Cardiac muscle cell (in vitro differentiated cells and primary cell): ENCODE results near the gene CAPN15. TPM values are rescaled to one million over a fixed set of nuclear protein-coding genes. Genes with fewer than 3 reads are reported as not detected.
A peak's percentile ranks its signal among the peaks of the same experiment; 100 is the strongest.

Experiments
- DNase-seq, 2 donors: peaks; one replicate each; pipeline versions ENCODE4 v3.0.0 to v3.0.0-alpha.2; 2010 to 2017; ENCODE audit warnings: low read depth in 1 of 2, low spot score in 1 of 2
- H3K27ac ChIP-seq: fragments of 200-600 bp; sonication (generic); 2 replicates; pipeline ENCODE4 v1.5.1; 2016
- H3K27me3 ChIP-seq: fragments of 200-600 bp; sonication (generic); 2 replicates; pipeline ENCODE4 v1.6.0; 2016; ENCODE audit warnings: control low read depth
- H3K36me3 ChIP-seq: fragments of 200-600 bp; sonication (generic); 2 replicates; pipeline ENCODE4 v1.5.1; 2016; ENCODE audit warnings: control low read depth
- H3K4me1 ChIP-seq: fragments of 200-600 bp; sonication (generic); 2 replicates; pipeline ENCODE4 v1.8.1; 2017; ENCODE audit warnings: low read depth, mild to moderate bottlenecking, mixed run types
- H3K4me3 ChIP-seq: fragments of 200-600 bp; sonication (generic); 2 replicates; pipeline ENCODE4 v1.5.1; 2016; ENCODE audit warnings: mild to moderate bottlenecking
- H3K9me3 ChIP-seq: fragments of 200-600 bp; sonication (generic); 2 replicates; pipeline ENCODE4 v1.5.1; 2017; ENCODE audit warnings: low read depth, mild to moderate bottlenecking, control low read depth
- polyA plus RNA-seq: library from polyadenylated mRNA; unstranded; fragments of >200 nt; fragmentation: Nextera tagmentation; extraction: Ambion mirVana; gene quantifications from 2 replicates; pipeline ENCODE4 v1.2.1, GENCODE V29; 2016
- total RNA-seq: library from RNA; depleted of rRNA; stranded (reverse); fragments of >200 nt; gene quantifications from 2 replicates; pipeline ENCODE4 v1.2.3, GENCODE V29; 2016
- TF ChIP-seq, protein P1 (sequence below): IDR thresholded peaks from 2 replicates; pipeline ENCODE4 v1.5.1; 2012; ENCODE audit warnings: low read depth, mild to moderate bottlenecking, low read length

Gene CAPN15
- total and polyA plus RNA-seq, 2 experiments from 2014 or later, result 38.1 to 63.3 TPM

DNA sequence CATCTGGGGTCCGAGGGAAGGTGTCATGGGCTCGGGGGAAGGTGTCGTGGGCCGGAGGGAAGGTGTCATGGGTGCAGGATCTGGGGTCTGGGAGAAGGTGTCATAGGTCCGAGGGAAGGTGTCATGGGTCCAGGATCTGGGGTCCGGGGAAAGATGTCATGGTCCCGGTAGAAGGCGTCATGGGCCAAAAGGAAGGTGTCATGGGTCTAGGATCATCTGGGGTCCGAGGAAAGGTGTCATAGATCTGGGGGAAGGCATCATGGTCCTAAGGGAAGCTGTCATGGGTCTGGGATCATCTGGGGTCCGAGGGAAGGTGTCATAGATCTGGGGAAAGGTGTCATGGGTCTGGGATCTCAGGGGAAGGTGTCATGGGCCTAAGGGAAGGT, 63.3 kb downstream of the CAPN15 start:
- H3K36me3 ChIP-seq, result no peaks in the 10 kb centered on the region
- no peaks in the 10 kb centered on the region for H3K9me3 ChIP-seq
- no peak overlapping the region for H3K27ac ChIP-seq
- peak overlapping the region; percentile 78 for H3K4me3 ChIP-seq
- no peaks in the 10 kb centered on the region for H3K27me3 ChIP-seq
- H3K4me1 ChIP-seq, result peaks cover 13% of the 10 kb centered on the region
- DNase-seq, result no peak
- TF ChIP-seq, protein P1, sequence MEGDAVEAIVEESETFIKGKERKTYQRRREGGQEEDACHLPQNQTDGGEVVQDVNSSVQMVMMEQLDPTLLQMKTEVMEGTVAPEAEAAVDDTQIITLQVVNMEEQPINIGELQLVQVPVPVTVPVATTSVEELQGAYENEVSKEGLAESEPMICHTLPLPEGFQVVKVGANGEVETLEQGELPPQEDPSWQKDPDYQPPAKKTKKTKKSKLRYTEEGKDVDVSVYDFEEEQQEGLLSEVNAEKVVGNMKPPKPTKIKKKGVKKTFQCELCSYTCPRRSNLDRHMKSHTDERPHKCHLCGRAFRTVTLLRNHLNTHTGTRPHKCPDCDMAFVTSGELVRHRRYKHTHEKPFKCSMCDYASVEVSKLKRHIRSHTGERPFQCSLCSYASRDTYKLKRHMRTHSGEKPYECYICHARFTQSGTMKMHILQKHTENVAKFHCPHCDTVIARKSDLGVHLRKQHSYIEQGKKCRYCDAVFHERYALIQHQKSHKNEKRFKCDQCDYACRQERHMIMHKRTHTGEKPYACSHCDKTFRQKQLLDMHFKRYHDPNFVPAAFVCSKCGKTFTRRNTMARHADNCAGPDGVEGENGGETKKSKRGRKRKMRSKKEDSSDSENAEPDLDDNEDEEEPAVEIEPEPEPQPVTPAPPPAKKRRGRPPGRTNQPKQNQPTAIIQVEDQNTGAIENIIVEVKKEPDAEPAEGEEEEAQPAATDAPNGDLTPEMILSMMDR, result no peak

DNA sequence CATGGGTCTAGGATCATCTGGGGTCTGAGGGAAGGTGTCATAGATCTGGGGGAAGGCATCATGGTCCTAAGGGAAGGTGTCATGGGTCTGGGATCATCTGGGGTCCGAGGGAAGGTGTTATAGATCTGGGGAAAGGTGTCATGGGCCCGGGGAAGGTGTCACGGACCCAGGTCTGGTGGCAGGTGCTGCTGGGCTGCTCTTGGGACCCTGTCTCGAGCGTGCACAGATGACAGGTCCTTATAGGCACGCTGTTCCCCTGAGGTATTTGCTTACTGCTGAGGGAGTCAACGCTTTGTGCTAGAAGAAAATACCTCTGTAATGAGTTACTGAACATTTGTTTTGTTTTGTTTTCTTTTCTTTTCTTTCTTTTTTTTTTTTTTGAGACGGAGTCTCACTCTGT, 63.7 kb downstream of the CAPN15 start:
- H3K27me3 ChIP-seq, result no peaks in the 10 kb centered on the region
- no peaks in the 10 kb centered on the region for H3K9me3 ChIP-seq
- no peak overlapping the region for H3K4me3 ChIP-seq
- peaks cover 13% of the 10 kb centered on the region for H3K4me1 ChIP-seq
- H3K27ac ChIP-seq, result no peak overlapping the region
- TF ChIP-seq, protein P1, result no peak
- DNase-seq, result no peak
- no peaks in the 10 kb centered on the region for H3K36me3 ChIP-seq

DNA sequence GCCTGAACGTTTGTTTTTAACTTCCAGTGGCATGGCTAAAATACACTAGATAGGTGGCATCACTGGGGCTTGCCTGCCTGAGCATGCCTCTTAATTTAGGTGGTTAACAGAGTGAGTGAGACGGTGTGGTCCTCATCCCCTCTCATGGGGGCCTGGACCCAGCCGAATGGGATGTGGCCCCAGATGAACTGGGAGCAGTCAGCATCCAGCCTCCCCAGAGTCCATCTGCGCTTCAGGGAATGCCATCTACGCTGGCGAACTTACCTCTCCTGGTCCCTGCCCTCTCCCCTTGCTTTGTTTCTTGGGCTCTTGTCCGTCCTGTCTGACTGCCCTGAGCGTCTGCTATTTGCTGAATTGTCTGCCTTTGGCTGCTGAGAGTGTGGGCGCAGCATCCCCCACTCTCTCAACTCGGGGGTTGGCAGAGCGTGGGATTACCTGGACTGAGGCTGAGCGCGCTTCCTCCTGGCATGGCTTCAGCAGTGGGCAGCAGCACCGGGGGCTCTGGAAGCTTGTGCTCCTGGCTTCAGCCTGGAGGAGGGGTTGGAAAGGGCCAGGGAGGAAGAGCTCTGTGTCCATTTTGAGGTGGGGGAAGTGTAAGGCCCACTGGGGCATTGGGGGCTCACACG, 64.5 kb downstream of the CAPN15 start:
- peaks cover 13% of the 10 kb centered on the region for H3K4me1 ChIP-seq
- no peak overlapping the region for H3K4me3 ChIP-seq
- H3K27me3 ChIP-seq, result no peaks in the 10 kb centered on the region
- no peak overlapping the region for H3K27ac ChIP-seq
- no peaks in the 10 kb centered on the region for H3K9me3 ChIP-seq
- TF ChIP-seq, protein P1, result no peak
- no peaks in the 10 kb centered on the region for H3K36me3 ChIP-seq
- no peak for DNase-seq

DNA sequence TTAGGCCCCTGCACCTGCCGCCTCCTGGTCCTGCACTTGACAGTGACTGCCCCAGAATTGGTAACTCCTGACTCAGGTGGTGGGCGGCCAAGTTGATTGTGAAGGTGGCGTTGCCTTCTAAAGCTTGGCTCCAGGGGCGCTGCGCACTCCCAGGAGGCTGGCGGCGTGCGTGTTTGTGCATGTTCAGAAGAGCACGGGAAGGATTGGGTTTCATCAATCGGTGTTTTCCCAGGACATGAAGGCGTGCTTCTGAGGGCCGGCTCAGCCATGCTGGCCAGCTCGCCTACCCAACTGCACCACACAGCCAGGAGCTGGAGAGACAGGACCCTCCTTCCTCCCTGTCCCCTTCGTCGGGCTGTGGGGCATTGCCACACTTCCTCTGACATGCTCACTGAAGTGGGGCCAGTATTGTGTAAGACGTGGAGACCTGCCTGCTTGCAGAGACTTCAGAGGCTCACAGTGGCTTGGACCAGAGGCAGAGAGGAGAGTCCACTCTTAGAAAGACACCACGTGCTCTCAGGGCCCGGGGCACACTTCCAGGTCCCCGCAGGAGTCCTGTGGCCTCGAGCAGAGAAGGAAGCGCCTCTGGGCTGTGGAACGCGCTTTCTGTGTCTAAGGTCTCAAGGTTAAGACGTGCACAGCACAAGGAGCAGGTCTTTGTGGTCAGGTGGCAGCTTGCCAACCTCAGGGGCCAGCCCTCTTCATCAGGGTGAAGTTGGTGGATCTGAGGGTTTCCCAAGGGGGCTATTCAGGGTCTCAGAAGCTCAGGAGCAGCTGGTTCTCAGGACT, 65.2 kb downstream of the CAPN15 start:
- TF ChIP-seq, protein P1, result no peak

DNA sequence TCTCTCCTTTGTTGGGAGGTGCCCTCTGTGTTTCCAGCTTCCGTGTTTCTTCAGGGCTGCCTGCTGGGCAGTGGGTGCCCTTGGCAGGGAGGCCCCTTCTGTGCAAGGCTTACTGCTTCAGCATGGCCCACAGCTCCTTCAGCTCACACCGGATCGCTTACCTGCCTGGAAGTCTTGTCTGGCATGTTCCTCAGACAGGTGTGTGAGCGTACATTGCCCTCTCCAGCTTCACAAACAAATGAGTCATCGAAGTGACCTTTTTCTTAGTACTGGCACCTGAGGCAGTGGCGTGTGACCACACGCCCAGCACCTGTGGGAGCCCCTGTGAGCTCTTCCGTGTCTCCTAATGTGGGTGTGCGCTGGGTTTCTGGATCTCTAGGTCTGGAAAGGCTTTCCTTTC, 65.9 kb downstream of the CAPN15 start:
- peaks cover 6% of the 10 kb centered on the region for H3K4me1 ChIP-seq
- no peaks in the 10 kb centered on the region for H3K9me3 ChIP-seq
- no peak for DNase-seq
- TF ChIP-seq, protein P1, result no peak
- no peaks in the 10 kb centered on the region for H3K36me3 ChIP-seq
- H3K4me3 ChIP-seq, result no peak overlapping the region
- no peak overlapping the region for H3K27ac ChIP-seq
- no peaks in the 10 kb centered on the region for H3K27me3 ChIP-seq

More for the DNA sequence above, 65.2 kb downstream of the CAPN15 start:
- Histone ChIP-seq H3K27me3 (no peaks in the 10 kb centered on the region), H3K4me1 (peaks cover 12% of the 10 kb centered on the region), H3K36me3 (no peaks in the 10 kb centered on the region), H3K4me3 (no peak overlapping the region), H3K9me3 (no peaks in the 10 kb centered on the region), H3K27ac (no peak overlapping the region)
- DNase-seq, result peak in 1 of 2 donors; percentile 59
